IMR-90 (cell line): ENCODE results near the gene TAPBP. TPM values are rescaled to one million over a fixed set of nuclear protein-coding genes. Genes with fewer than 3 reads are reported as not detected.

Experiments
- ATAC-seq: fragments of 200-7000 bp; cut with Tn5 transposase; 2 replicates; pipeline ENCODE4 v1.9.1; 2020; ENCODE audit warnings: low read depth, mild to moderate bottlenecking, moderate library complexity
- BruUV-seq: library from RNA; stranded (reverse); fragments of 400-500 nt; replicated peaks from 2 replicates; lab custom pipeline; 2021; lab: Mats Ljungman, UMichigan
- CTCF ChIA-PET: fragments of 300-600 bp; formaldehyde crosslinking; extraction: SDS; loops from one replicate; lab custom pipeline; 2021; ENCODE audit warnings: antibody characterized with exemption; lab: Yijun Ruan, JAX
- POLR2A ChIA-PET: fragments of 300-600 bp; sonication (Branson Sonifier 250); formaldehyde crosslinking; loops from one replicate; lab custom pipeline; 2022; ENCODE audit warnings: antibody characterized with exemption; ENCODE audit not compliant: unreplicated experiment; lab: Charles Lee
- DNase-seq: peaks from one replicate; pipeline ENCODE4 v3.0.0; 2013
- H2AFZ ChIP-seq: replicated peaks from 2 replicates; pipeline ENCODE3; 2013; ENCODE audit warnings: low read length, mild to moderate bottlenecking; ENCODE audit not compliant: poor library complexity
- H2AK5ac ChIP-seq: 2 replicates; pipeline ENCODE4 v1.6.1; 2013; ENCODE audit warnings: low read depth, low read length, inconsistent platforms
- H2AK9ac ChIP-seq: replicated peaks from 2 replicates; pipeline ENCODE3; 2013; ENCODE audit warnings: mild to moderate bottlenecking, low read depth, low read length, moderate library complexity; ENCODE audit not compliant: poor library complexity
- H2BK120ac ChIP-seq: 2 replicates; pipeline ENCODE4 v1.6.1; 2013; ENCODE audit warnings: low read depth, low read length, inconsistent platforms
- H2BK15ac ChIP-seq: 3 replicates; pipeline ENCODE4 v1.6.1; 2013; ENCODE audit warnings: low read depth, low read length, inconsistent platforms
- H2BK20ac ChIP-seq: 2 replicates; pipeline ENCODE4 v1.6.1; 2013; ENCODE audit warnings: low read depth, mild to moderate bottlenecking, inconsistent platforms, low read length, moderate library complexity
- H2BK5ac ChIP-seq: 2 replicates; pipeline ENCODE4 v1.6.1; 2013; ENCODE audit warnings: mild to moderate bottlenecking, low read depth, low read length, inconsistent platforms; ENCODE audit not compliant: poor library complexity, severe bottlenecking
- H3K14ac ChIP-seq: replicated peaks from 2 replicates; pipeline ENCODE4 v1.6.1; 2013; ENCODE audit warnings: low read depth, low read length, inconsistent platforms
- H3K18ac ChIP-seq: 2 replicates; pipeline ENCODE4 v1.6.1; 2013; ENCODE audit warnings: low read depth, low read length, control low read depth
- H3K23ac ChIP-seq: 2 replicates; pipeline ENCODE4 v1.6.1; 2013; ENCODE audit warnings: low read depth, low read length, inconsistent platforms
- H3K27ac ChIP-seq: 2 replicates; pipeline ENCODE4 v1.5.1; 2013; ENCODE audit warnings: mild to moderate bottlenecking, control low read depth, low read length; ENCODE audit not compliant: insufficient read depth
- H3K27me3 ChIP-seq: 2 replicates; pipeline ENCODE4 v1.6.1; 2013; ENCODE audit warnings: low read length; ENCODE audit not compliant: control insufficient read depth, insufficient read depth
- H3K36me3 ChIP-seq: 2 replicates; pipeline ENCODE4 v1.6.1; 2013; ENCODE audit warnings: low read length, mixed read lengths; ENCODE audit not compliant: control insufficient read depth, insufficient read depth
- H3K4ac ChIP-seq: 2 replicates; pipeline ENCODE4 v1.6.1; 2013; ENCODE audit warnings: low read depth, low read length, inconsistent platforms
- H3K4me1 ChIP-seq: 2 replicates; pipeline ENCODE4 v1.6.1; 2013; ENCODE audit warnings: low read length, mixed read lengths; ENCODE audit not compliant: control insufficient read depth, insufficient read depth
- H3K4me2 ChIP-seq: 2 replicates; pipeline ENCODE4 v1.6.1; 2013; ENCODE audit warnings: low read depth, mild to moderate bottlenecking, control low read depth, low read length, moderate library complexity
- H3K4me3 ChIP-seq: 2 replicates; pipeline ENCODE4 v1.5.1; 2013; ENCODE audit warnings: low read depth, mild to moderate bottlenecking, control low read depth, low read length, moderate library complexity; ENCODE audit not compliant: insufficient read depth
- H3K56ac ChIP-seq: 2 replicates; pipeline ENCODE4 v1.6.1; 2013; ENCODE audit warnings: low read length, inconsistent platforms; ENCODE audit not compliant: insufficient read depth; ENCODE audit errors: extremely low read depth
- H3K79me1 ChIP-seq, 2 experiments: 2 replicates each; pipeline ENCODE4 v1.6.1; 2013; ENCODE audit warnings: low read length in 2 of 2, inconsistent platforms in 1 of 2, low read depth in 1 of 2
- H3K9ac ChIP-seq: 2 replicates; pipeline ENCODE4 v1.6.1; 2013; ENCODE audit warnings: low read depth, low read length, control low read depth
- H3K9me1 ChIP-seq: 2 replicates; pipeline ENCODE4 v1.6.1; 2013; ENCODE audit warnings: low read length, inconsistent platforms; ENCODE audit not compliant: insufficient read depth
- H3K9me3 ChIP-seq: 2 replicates; pipeline ENCODE4 v1.6.1; 2013; ENCODE audit warnings: low read length; ENCODE audit not compliant: control insufficient read depth, insufficient read depth
- H4K20me1 ChIP-seq: 2 replicates; pipeline ENCODE4 v1.6.1; 2013; ENCODE audit warnings: low read length, inconsistent platforms; ENCODE audit not compliant: insufficient read depth
- H4K5ac ChIP-seq: 2 replicates; pipeline ENCODE4 v1.6.1; 2013; ENCODE audit warnings: mild to moderate bottlenecking, low read depth, low read length, control low read depth
- H4K8ac ChIP-seq, 2 experiments: 2 replicates each; pipeline ENCODE4 v1.6.1; 2013; ENCODE audit warnings: low read depth in 2 of 2, low read length in 2 of 2, control low read depth in 1 of 2, inconsistent platforms in 1 of 2
- H4K91ac ChIP-seq: 2 replicates; pipeline ENCODE4 v1.6.1; 2013; ENCODE audit warnings: low read depth, low read length, inconsistent platforms; ENCODE audit not compliant: insufficient read depth
- CEBPB ChIP-seq: IDR thresholded peaks from 2 replicates; pipeline ENCODE4 v1.6.1; 2012; ENCODE audit warnings: low read depth, low read length, improper control_type of control experiment
- CTCF ChIP-seq: conservative IDR thresholded peaks from 2 replicates; pipeline ENCODE4 v1.5.1; 2012; ENCODE audit warnings: mild to moderate bottlenecking, low read depth, low read length, improper control_type of control experiment
- MAZ ChIP-seq: IDR thresholded peaks from 2 replicates; pipeline ENCODE4 v1.6.1; 2012; ENCODE audit warnings: low read depth, mild to moderate bottlenecking, low read length, improper control_type of control experiment, moderate library complexity, borderline replicate concordance
- NFE2L2 ChIP-seq: fragments of 150-350 bp; IDR thresholded peaks from 2 replicates; pipeline ENCODE4 v1.6.1; 2016; ENCODE audit warnings: low read depth, mild to moderate bottlenecking, low read length
- USF2 ChIP-seq: fragments of 150-350 bp; IDR thresholded peaks from 2 replicates; pipeline ENCODE4 v1.6.1; 2017; ENCODE audit warnings: mild to moderate bottlenecking, antibody characterized with exemption, low read length, low read depth
- WGBS, 2 experiments: methylation state at CpG; one replicate each; pipeline versions ENCODE4 v1.1.5 to v1.1.7; 2013; ENCODE audit warnings: missing lambda C conversion rate in 2 of 2; ENCODE audit not compliant: insufficient read length in 1 of 2; ENCODE audit errors: extremely low coverage in 2 of 2; 5-methylcytosine and 5-hydroxymethylcytosine counted together
- dilution Hi-C: fragments of 300-500 bp; cut with HindIII; formaldehyde crosslinking; loops from one replicate; pipeline ENCODE4 v1.14.3; 2018; ENCODE audit warnings: low sequenced_read_pairs; ENCODE audit not compliant: unreplicated experiment
- in situ Hi-C: fragments of 300-500 bp; cut with MboI; formaldehyde crosslinking; loops from 3 replicates; pipeline ENCODE4 v1.14.3; 2019; ENCODE audit warnings: low sequenced_read_pairs, inconsistent platforms, mixed read lengths
- intact Hi-C: fragments of 100-400 bp; cut with micrococcal nuclease; formaldehyde crosslinking; loops from 2 replicates; pipeline ENCODE4 v1.10.0; 2022
- polyA plus RNA-seq, 3 experiments: library from polyadenylated mRNA; depleted of rRNA; stranded (reverse); fragments of >200 nt; gene quantifications; 2 replicates each; pipeline ENCODE4 v1.2.3, GENCODE V29; 2012; ENCODE audit warnings: low replicate concordance in 1 of 3
- total RNA-seq: library from RNA; depleted of rRNA; stranded (reverse); fragments of >200 nt; gene quantifications from 2 replicates; pipeline ENCODE4 v1.2.3, GENCODE V29; 2012

Gene TAPBP
- total and polyA plus RNA-seq, 2 of the 4 experiments (the other 2 are of a cell fraction), result 13.1 to 63.3 TPM

GRCh38 chr6:33312361-33313104 is 1.3 kb downstream of the TAPBP start:
- no peaks in the 10 kb centered on the region for H3K9me3 ChIP-seq
- peaks cover 23 to 78% of the 10 kb centered on the region in 2 experiments for H3K79me1 ChIP-seq
- peak overlapping the region; percentile 96 for H3K23ac ChIP-seq
- H3K27ac ChIP-seq, result peak overlapping the region; percentile 97
- no peak overlapping the region for H2BK120ac ChIP-seq
- H4K91ac ChIP-seq, result peak overlapping the region; percentile 61; the same call in 1 of the 2 replicates
- H2BK20ac ChIP-seq, result no peak overlapping the region
- H3K27me3 ChIP-seq, result no peaks in the 10 kb centered on the region
- DNase-seq (peak; percentile 64), ATAC-seq (no peak)
- H3K56ac ChIP-seq, result 0 out of 2 replicates have a peak overlapping the region, but pooled peaks have one; percentile 94
- in situ Hi-C loops, result no loop called here
- peak overlapping the region; percentile 98; the same call in 1 of the 2 replicates for H3K4ac ChIP-seq
- intact Hi-C loops, result loop anchor here (1.0 to 5.0 kb wide), 3 partner anchors 13 to 105 kb away; partner anchors contain the start of gene CUTA
- peaks cover 11% of the 10 kb centered on the region for H3K9me1 ChIP-seq
- H3K4me1 ChIP-seq, result peaks cover 11% of the 10 kb centered on the region
- H4K20me1 ChIP-seq, result peaks cover 12% of the 10 kb centered on the region
- peaks cover 2% of the 10 kb centered on the region; the same call in 1 of the 2 replicates for H3K36me3 ChIP-seq
- 4% methylated on average over 5 of the region's 29 CpGs; no CpG with 5 or more reads in 1 of the 2 experiments for WGBS, 2 experiments
- H2AFZ ChIP-seq, result peak overlapping the region; percentile 96
- peak overlapping the region; percentile 96 for H3K9ac ChIP-seq
- H3K14ac ChIP-seq, result peak overlapping the region; percentile 90
- no TSS peak for BruUV-seq
- peak overlapping the region; percentile 64 for H3K4me3 ChIP-seq
- peak overlapping the region; percentile 33; the same call in 1 of the 2 replicates for H4K5ac ChIP-seq
- peak overlapping the region; percentile 99 for H2AK9ac ChIP-seq
- H4K8ac ChIP-seq, result peak overlapping the region; percentile 79 to 96; a peak in 1 of 4 replicates
- peak overlapping the region; percentile 76; the same call in 1 of the 2 replicates for H2AK5ac ChIP-seq
- peak overlapping the region; percentile 5; the same call in 1 of the 2 replicates for H3K18ac ChIP-seq
- peak overlapping the region; percentile 98 for H3K4me2 ChIP-seq
- H2BK15ac ChIP-seq, result no peak overlapping the region
- POLR2A ChIA-PET, result interaction anchor here (0.6 to 1.2 kb wide), 2 partner anchors 13 to 380 kb away, joined by 3 read pairs; no protein-coding TSS in a partner anchor
- no peak for TF ChIP-seq NFE2L2
- TF ChIP-seq MAZ, result 0 out of 2 replicates have a peak, but pooled peaks have one; percentile 9
- TF ChIP-seq CTCF, result 0 out of 2 replicates have a peak, but pooled peaks have one; percentile 4
- TF ChIP-seq USF2, result peak; percentile 40; the same call in 1 of the 2 replicates
- TF ChIP-seq CEBPB, result no peak
- peak overlapping the region; percentile 95 for H2BK5ac ChIP-seq
- CTCF ChIA-PET, result interaction anchor here (0.6 to 1.0 kb wide), 2 partner anchors 12 to 42 kb away, joined by 4 to 5 read pairs; no protein-coding TSS in a partner anchor
- dilution Hi-C loops, result no loop called here
